IgD-negative memory B cell (primary cell): ENCODE data around the gene GCM1. TPM values are rescaled to one million over a fixed set of nuclear protein-coding genes. Genes with fewer than 3 reads are reported as not detected.

ENCODE experiments used
- H3K27ac Mint-ChIP-seq, 3 donors: one replicate each; pipeline ENCODE4 v1.8.0; 2020 to 2022; ENCODE audit warnings: mild to moderate bottlenecking in 3 of 3, mixed read lengths in 3 of 3, moderate library complexity in 1 of 3
- H3K27me3 Mint-ChIP-seq: one replicate; pipeline ENCODE4 v1.8.0; 2021; ENCODE audit warnings: mixed read lengths
- H3K36me3 Mint-ChIP-seq: one replicate; pipeline ENCODE4 v1.8.0; 2020; ENCODE audit warnings: mild to moderate bottlenecking, mixed read lengths
- H3K4me1 Mint-ChIP-seq, 3 donors: one replicate each; pipeline ENCODE4 v1.8.0; 2020 to 2022; ENCODE audit warnings: mixed read lengths in 3 of 3, mild to moderate bottlenecking in 1 of 3
- H3K4me3 Mint-ChIP-seq, 4 donors: one replicate each; pipeline ENCODE4 v1.8.0; 2020 to 2022; ENCODE audit warnings: mild to moderate bottlenecking in 4 of 4, mixed read lengths in 4 of 4, moderate library complexity in 3 of 4
- H3K9me3 Mint-ChIP-seq, 3 donors: one replicate each; pipeline ENCODE4 v1.8.0; 2020 to 2021; ENCODE audit warnings: mixed read lengths in 3 of 3, mild to moderate bottlenecking in 1 of 3
- polyA plus RNA-seq: library from polyadenylated mRNA; unstranded; fragments of 300-500 nt; fragmentation: Illumina TruSeq; gene quantifications from one replicate; pipeline ENCODE4 v1.2.3, GENCODE V29; 2021

The GCM1 gene
- polyA plus RNA-seq = not detected

- Mint-ChIP-seq H3K4me3 (no peak within 1 kb of the TSS), H3K27me3 (peaks cover 2% of the 10 kb centered on the region), H3K36me3 (no peaks in the 10 kb centered on the region), H3K9me3 (peaks cover 0 to 2% (median 0%) of the 10 kb centered on the region in 3 donors), H3K27ac (no peak within 1 kb of the TSS), H3K4me1 (no peaks in the 10 kb centered on the region)
Observed at GRCh38 chr6:53148684-53149083, at the start of gene GCM1. Gene GCM1 (minus strand): TSS chr6:53148841. CDS start chr6:53145632, 3,209 bp downstream.

GRCh38 chr6:53197553-53197952 is 48.9 kb upstream of the GCM1 start:
- H3K4me1 Mint-ChIP-seq = peaks cover 48 to 64% (median 53%) of the 10 kb centered on the region in 3 donors
- peaks cover 0 to 2% (median 0%) of the 10 kb centered on the region in 3 donors for H3K9me3 Mint-ChIP-seq
- H3K27me3 Mint-ChIP-seq = no peaks in the 10 kb centered on the region
- peak overlapping the region in 1 of 3 donors; percentile 46 for H3K27ac Mint-ChIP-seq
- peaks cover 2% of the 10 kb centered on the region for H3K36me3 Mint-ChIP-seq
- H3K4me3 Mint-ChIP-seq = peak overlapping the region in 2 of 4 donors; percentile 52 to 83

DNA sequence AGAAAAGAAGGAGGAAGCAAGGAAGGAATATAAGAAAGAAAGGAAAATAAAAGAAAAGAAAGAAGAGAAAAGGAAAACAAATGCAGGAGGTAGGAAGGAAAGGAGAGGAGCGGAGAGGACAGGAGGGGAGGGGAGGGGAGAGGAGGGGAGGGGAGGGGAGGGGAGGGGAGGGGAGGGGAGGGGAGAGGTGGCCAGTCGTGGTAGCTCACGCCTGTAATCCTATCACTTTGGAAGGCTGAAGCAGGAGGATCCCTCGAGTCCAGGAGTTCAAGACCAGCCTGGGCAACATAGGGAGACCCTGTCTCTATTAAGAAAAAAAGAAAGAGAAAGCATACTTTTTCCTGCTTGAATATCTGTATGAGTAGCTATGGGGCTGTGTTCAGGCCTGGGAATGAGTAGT is 46.4 kb upstream of the GCM1 start:
- no peaks in the 10 kb centered on the region for H3K27me3 Mint-ChIP-seq
- peaks cover 0 to 2% (median 0%) of the 10 kb centered on the region in 3 donors for H3K9me3 Mint-ChIP-seq
- no peak overlapping the region for H3K4me3 Mint-ChIP-seq
- H3K27ac Mint-ChIP-seq = peak overlapping the region in 1 of 3 donors; percentile 61
- peaks cover 2% of the 10 kb centered on the region for H3K36me3 Mint-ChIP-seq
- H3K4me1 Mint-ChIP-seq = peaks cover 36 to 49% (median 38%) of the 10 kb centered on the region in 3 donors

DNA sequence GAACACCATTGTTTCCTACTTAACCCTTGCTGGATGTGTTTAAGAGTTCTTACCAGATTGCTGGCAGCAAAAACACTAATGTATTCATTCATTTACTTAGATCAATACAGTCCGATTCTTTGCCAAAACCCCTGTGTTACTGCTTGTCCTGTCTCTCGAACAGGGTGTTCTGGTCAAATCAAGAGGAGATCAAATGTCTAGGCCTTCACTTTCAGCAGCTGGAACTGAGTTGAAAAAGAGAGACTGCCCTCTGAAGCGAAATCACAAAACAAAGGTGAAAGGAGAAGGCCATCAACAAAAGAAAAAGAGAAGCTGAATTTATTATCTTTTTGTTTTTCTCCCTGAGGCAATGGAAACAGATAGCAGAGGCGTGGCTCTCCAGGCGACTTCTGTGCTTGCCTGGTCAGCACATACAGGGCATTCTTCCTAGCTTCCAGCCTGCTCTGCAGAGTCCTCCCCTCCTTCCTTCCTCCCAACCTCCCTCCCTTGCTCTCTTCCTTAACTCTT is 44.1 kb upstream of the GCM1 start:
- Mint-ChIP-seq H3K36me3 (peaks cover 2% of the 10 kb centered on the region), H3K4me3 (peak overlapping the region in 1 of 4 donors; percentile 55), H3K27me3 (peaks cover 2% of the 10 kb centered on the region), H3K4me1 (peaks cover 29 to 37% (median 31%) of the 10 kb centered on the region in 3 donors), H3K9me3 (peaks cover 0 to 2% (median 0%) of the 10 kb centered on the region in 3 donors), H3K27ac (no peak overlapping the region)

DNA sequence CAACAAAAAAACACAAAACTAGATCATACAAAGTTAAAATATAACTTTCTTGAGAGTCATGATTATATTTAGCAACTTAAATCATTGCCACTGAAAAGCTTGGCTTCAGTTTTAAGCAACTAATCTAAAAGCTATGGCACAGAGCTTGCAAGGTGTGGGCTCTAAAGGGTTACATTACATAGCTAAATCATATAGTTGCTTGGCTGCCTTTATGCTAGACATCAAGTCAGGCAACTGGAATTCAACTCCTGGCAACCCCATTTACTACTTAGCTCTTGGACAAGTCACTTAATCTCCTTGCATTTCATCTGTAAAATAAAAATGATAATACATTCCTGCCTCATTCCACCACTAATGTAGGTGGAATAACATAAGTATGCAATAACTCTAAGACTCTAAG is 40.9 kb upstream of the GCM1 start:
- Mint-ChIP-seq H3K27me3 (peaks cover 2% of the 10 kb centered on the region), H3K4me3 (no peak overlapping the region), H3K9me3 (no peaks in the 10 kb centered on the region), H3K36me3 (no peaks in the 10 kb centered on the region), H3K27ac (no peak overlapping the region), H3K4me1 (peaks cover 27 to 29% (median 28%) of the 10 kb centered on the region in 3 donors)

- Mint-ChIP-seq H3K9me3 (no peaks in the 10 kb centered on the region), H3K4me1 (peaks cover 20 to 29% (median 24%) of the 10 kb centered on the region in 3 donors), H3K4me3 (peak overlapping the region in 3 of 4 donors; percentile 41 to 92 (median 87)), H3K27ac (peak overlapping the region; percentile 33 to 95 (median 91)), H3K27me3 (peaks cover 2% of the 10 kb centered on the region), H3K36me3 (no peaks in the 10 kb centered on the region)
Observed at GRCh38 chr6:53188833-53189232, 40.2 kb upstream of the GCM1 start.

DNA sequence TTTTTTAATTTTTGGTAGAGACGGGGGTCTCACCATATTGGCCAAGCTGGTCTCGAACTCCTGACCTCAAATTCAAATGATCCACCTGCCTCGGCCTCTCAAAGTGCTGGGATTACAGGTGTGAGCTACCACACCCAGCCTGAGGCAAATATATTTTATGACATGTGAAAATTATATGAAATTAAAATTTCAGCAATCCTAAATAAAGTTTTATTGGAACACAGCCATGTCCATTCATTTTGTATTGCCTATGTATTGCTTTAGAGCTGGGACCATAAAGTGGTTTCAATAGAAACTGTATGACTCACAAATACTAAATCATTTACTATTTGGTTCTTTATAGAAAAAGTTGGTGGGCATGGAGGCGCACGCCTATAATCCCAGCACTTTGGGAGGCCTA is 32.0 kb upstream of the GCM1 start:
- Mint-ChIP-seq H3K4me1 (peaks cover 13 to 18% (median 16%) of the 10 kb centered on the region in 3 donors), H3K4me3 (no peak overlapping the region), H3K9me3 (no peaks in the 10 kb centered on the region), H3K27me3 (no peaks in the 10 kb centered on the region), H3K27ac (no peak overlapping the region), H3K36me3 (no peaks in the 10 kb centered on the region)

DNA sequence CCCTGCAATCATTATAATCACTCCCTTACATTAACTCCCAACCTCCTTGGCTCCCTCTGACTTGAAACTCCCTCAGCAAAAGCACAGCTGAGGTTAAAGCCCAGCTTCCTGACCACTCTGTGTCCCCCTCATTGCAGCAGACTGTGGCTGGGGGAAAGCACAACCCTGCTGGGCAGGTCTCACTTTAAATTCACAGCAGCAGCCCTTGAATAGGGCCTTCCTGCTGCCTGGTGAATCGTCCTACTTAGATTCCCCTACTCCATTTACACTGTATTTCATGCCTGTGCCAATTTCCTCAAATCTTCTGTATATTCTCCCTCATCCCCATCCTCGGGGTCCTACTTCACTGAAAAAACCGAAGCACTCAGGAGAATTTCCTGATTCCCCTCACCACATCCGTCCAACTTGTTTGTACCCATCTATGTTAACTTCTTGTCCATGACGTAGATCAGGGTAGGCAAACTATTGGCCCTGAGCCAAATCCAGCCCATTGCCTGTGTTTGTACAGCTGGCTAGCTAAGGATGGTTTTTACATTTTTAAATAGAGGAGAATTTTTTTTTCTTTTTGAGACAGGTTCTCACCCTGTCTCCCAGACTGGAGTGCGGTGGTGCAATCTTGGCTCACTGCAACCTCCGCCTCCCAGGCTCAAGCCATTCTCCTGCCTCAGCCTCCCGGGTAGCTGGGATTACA is 31.5 kb upstream of the GCM1 start:
- no peaks in the 10 kb centered on the region for H3K27me3 Mint-ChIP-seq
- peak overlapping the region in 2 of 4 donors; percentile 49 to 68 for H3K4me3 Mint-ChIP-seq
- no peaks in the 10 kb centered on the region for H3K9me3 Mint-ChIP-seq

GRCh38 chr6:53178837-53179432 is 30.3 kb upstream of the GCM1 start:
- Mint-ChIP-seq H3K27me3 (no peaks in the 10 kb centered on the region), H3K27ac (peak overlapping the region in 1 of 3 donors; percentile 24), H3K4me3 (no peak overlapping the region), H3K4me1 (peaks cover 15 to 22% (median 21%) of the 10 kb centered on the region in 3 donors), H3K36me3 (no peaks in the 10 kb centered on the region), H3K9me3 (peaks cover 0 to 2% (median 0%) of the 10 kb centered on the region in 3 donors)

More for the DNA sequence above, 31.5 kb upstream of the GCM1 start:
- Mint-ChIP-seq H3K36me3 (no peaks in the 10 kb centered on the region), H3K4me1 (peaks cover 13 to 19% (median 16%) of the 10 kb centered on the region in 3 donors), H3K27ac (peak overlapping the region in 2 of 3 donors; percentile 24 to 85)

- Mint-ChIP-seq H3K27ac (peak overlapping the region in 1 of 3 donors; percentile 60), H3K27me3 (no peaks in the 10 kb centered on the region), H3K4me3 (peak overlapping the region in 1 of 4 donors; percentile 6), H3K9me3 (peaks cover 0 to 2% (median 0%) of the 10 kb centered on the region in 3 donors), H3K36me3 (peaks cover 2% of the 10 kb centered on the region), H3K4me1 (peaks cover 24 to 32% (median 29%) of the 10 kb centered on the region in 3 donors)
Observed at GRCh38 chr6:53175027-53175426, 26.4 kb upstream of the GCM1 start.

DNA sequence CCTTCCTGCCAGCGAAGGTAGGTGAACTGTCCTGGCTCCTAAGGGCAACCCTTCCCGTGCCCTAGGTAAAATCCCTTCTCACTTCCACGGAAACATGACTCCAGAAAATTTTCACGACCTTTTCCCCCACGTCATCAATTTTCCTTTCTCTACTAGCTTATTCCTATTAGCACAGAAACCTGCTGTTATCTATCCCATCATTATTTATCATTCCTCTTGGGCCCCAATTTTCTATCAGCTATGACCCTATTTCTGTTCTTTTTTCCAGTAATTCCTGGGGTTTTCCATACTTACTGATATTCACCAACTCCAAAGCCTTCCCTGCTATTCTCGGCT is 23.8 kb upstream of the GCM1 start:
- Mint-ChIP-seq H3K4me1 (peaks cover 19 to 21% (median 20%) of the 10 kb centered on the region in 3 donors), H3K9me3 (peaks cover 0 to 2% (median 0%) of the 10 kb centered on the region in 3 donors), H3K36me3 (peaks cover 2% of the 10 kb centered on the region), H3K4me3 (peak overlapping the region; percentile 1 to 90 (median 79)), H3K27me3 (no peaks in the 10 kb centered on the region), H3K27ac (peak overlapping the region; percentile 33 to 94 (median 93))

- H3K4me1 Mint-ChIP-seq = peaks cover 19 to 21% (median 20%) of the 10 kb centered on the region in 3 donors
- H3K4me3 Mint-ChIP-seq = peak overlapping the region; percentile 1 to 90 (median 79)
- H3K27ac Mint-ChIP-seq = peak overlapping the region; percentile 33 to 94 (median 93)
- no peaks in the 10 kb centered on the region for H3K27me3 Mint-ChIP-seq
- H3K9me3 Mint-ChIP-seq = peaks cover 0 to 2% (median 0%) of the 10 kb centered on the region in 3 donors
- H3K36me3 Mint-ChIP-seq = peaks cover 2% of the 10 kb centered on the region
Observed at GRCh38 chr6:53171605-53172467, 23.2 kb upstream of the GCM1 start.

GRCh38 chr6:53168516-53169267 is 20.1 kb upstream of the GCM1 start:
- Mint-ChIP-seq H3K4me3 (no peak overlapping the region), H3K9me3 (no peaks in the 10 kb centered on the region), H3K27me3 (no peaks in the 10 kb centered on the region), H3K4me1 (peaks cover 12 to 16% (median 14%) of the 10 kb centered on the region in 3 donors), H3K27ac (no peak overlapping the region), H3K36me3 (no peaks in the 10 kb centered on the region)

- no peak overlapping the region for H3K4me3 Mint-ChIP-seq
- no peaks in the 10 kb centered on the region for H3K27me3 Mint-ChIP-seq
- no peaks in the 10 kb centered on the region for H3K9me3 Mint-ChIP-seq
- peaks cover 5 to 9% (median 7%) of the 10 kb centered on the region in 3 donors for H3K4me1 Mint-ChIP-seq
- no peak overlapping the region for H3K27ac Mint-ChIP-seq
- H3K36me3 Mint-ChIP-seq = no peaks in the 10 kb centered on the region
Observed at GRCh38 chr6:53165293-53165692, 16.7 kb upstream of the GCM1 start.
